ENCODE results near the gene SLC35C1.

DNA sequence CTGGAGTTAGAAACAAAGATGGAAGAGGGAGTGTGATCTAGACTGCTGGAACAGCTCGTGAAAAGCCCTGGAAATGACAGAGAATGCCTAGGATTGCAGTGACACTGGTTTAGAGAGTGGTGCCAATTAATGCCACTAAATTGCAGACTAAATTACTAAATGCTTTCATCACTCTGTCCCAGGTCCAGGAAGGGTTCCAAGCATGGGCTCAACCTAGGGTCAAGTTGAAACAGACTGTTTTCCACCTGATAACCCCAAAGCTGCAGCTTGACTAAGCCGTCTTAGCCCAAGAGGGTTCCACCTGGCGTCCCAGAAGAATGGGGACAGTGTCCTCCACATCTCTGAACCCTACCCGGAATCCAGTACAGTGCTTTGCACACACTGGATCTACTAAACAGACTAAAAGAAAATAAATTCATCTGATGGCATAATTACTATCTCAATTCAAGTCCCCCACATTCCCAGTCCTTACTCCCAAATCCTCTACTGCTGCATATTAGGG is 41.3 kb downstream of the SLC35C1 start:
- TF ChIP-seq, protein P1, sequence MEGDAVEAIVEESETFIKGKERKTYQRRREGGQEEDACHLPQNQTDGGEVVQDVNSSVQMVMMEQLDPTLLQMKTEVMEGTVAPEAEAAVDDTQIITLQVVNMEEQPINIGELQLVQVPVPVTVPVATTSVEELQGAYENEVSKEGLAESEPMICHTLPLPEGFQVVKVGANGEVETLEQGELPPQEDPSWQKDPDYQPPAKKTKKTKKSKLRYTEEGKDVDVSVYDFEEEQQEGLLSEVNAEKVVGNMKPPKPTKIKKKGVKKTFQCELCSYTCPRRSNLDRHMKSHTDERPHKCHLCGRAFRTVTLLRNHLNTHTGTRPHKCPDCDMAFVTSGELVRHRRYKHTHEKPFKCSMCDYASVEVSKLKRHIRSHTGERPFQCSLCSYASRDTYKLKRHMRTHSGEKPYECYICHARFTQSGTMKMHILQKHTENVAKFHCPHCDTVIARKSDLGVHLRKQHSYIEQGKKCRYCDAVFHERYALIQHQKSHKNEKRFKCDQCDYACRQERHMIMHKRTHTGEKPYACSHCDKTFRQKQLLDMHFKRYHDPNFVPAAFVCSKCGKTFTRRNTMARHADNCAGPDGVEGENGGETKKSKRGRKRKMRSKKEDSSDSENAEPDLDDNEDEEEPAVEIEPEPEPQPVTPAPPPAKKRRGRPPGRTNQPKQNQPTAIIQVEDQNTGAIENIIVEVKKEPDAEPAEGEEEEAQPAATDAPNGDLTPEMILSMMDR (conservative IDR thresholded peaks at IDR 0.05; ENCODE audit: low read length): no peak
- no peak for TF ChIP-seq EZH2phosphoT487 (IDR thresholded peaks at IDR 0.05; ENCODE audit: borderline replicate concordance)

Measured in Loucy (cell line).